Measurements from ENCODE around the gene NKX6-2.

The NKX6-2 gene

DNA sequence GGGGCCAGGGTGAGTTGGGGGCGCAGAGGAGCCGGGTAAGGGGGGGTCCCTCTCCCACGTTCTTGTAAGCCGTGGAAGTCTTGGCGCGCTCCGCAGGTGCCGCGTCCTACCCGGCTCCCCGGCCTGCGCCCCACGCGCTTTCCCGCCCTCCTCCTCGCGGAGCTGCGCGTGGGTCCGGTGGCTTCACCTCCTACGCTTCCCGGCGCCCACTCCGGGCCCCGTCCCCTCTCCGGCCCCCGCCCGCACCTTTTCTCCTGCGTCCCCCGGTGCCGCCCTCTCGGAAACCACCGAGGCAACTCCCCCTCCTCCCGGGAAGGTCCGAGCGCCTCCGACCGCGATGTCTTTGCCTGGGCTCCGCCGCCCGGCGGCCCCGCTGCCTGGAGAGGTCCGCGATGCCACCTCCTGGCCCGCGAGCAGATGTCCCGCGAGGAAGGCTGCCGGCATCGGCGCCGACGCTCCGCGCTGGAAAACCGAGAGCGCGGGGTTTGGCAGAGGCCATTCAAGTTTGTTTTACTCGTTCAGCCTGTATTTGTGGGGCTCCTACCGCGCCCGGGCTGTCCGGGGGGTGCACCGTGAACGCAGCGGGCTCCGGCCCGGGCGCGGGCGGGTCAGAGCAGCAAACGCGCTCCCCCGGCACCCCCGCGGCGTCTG lies 2.4 kb upstream of the NKX6-2 start:
- TF ChIP-seq POLR2A (IDR thresholded peaks at IDR 0.05; ENCODE audit: extremely low read depth, insufficient read length) (no peak), MYC (IDR thresholded peaks at IDR 0.05; ENCODE audit: low read depth, low read length) (no peak)
- TF ChIP-seq, protein P1, sequence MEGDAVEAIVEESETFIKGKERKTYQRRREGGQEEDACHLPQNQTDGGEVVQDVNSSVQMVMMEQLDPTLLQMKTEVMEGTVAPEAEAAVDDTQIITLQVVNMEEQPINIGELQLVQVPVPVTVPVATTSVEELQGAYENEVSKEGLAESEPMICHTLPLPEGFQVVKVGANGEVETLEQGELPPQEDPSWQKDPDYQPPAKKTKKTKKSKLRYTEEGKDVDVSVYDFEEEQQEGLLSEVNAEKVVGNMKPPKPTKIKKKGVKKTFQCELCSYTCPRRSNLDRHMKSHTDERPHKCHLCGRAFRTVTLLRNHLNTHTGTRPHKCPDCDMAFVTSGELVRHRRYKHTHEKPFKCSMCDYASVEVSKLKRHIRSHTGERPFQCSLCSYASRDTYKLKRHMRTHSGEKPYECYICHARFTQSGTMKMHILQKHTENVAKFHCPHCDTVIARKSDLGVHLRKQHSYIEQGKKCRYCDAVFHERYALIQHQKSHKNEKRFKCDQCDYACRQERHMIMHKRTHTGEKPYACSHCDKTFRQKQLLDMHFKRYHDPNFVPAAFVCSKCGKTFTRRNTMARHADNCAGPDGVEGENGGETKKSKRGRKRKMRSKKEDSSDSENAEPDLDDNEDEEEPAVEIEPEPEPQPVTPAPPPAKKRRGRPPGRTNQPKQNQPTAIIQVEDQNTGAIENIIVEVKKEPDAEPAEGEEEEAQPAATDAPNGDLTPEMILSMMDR (IDR thresholded peaks at IDR 0.05; ENCODE audit: low read depth, low read length) = no peak
- TF ChIP-seq, protein P2, sequence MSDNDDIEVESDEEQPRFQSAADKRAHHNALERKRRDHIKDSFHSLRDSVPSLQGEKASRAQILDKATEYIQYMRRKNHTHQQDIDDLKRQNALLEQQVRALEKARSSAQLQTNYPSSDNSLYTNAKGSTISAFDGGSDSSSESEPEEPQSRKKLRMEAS (IDR thresholded peaks at IDR 0.05; ENCODE audit: low read depth, low read length) = no peak
- DNase-seq (ENCODE audit: low read depth) = no peak
- no peak overlapping the region for H3K4me3 ChIP-seq (ENCODE audit: low read depth, low read length)

DNA sequence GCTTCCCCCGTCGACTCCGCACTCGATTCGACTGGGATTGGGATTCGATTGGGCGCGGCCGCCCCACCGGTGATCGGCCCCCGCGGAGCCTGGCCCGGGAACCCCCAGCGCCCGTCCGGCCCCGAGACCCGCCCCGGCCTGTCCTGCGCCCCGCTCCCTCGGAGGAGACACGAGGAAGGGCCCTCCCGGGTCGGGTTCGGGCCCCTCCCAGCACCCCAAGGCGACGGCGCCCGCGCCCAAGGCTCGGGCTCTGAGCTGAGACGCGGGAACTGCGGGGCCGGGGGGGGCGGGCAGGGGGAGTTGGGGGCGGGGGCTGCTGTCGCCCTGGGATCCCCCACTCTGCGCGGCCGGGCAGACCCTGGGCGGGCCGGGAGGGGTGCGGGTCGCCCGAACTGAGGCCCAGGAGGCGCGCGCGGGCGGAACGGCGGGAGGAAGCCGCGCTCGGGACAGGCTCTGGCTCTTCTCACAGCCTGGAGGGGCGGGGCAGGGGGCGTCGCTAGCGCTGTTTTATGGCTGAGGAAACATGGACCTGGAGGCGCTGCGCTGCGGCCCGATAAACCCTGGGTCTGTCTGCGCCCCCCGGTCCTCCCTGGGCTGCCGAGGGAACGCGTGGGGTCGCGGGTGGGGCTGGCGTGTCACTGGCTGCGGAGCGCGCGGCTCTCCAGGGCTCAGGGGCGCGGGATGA lies 1.7 kb upstream of the NKX6-2 start:
- no peak for TF ChIP-seq POLR2A (IDR thresholded peaks at IDR 0.05; ENCODE audit: extremely low read depth, insufficient read length)
- TF ChIP-seq MYC (IDR thresholded peaks at IDR 0.05; ENCODE audit: low read depth, low read length) = no peak
- TF ChIP-seq, protein P2 (IDR thresholded peaks at IDR 0.05; ENCODE audit: low read depth, low read length) = no peak
- TF ChIP-seq, protein P1 (IDR thresholded peaks at IDR 0.05; ENCODE audit: low read depth, low read length) = no peak

DNA sequence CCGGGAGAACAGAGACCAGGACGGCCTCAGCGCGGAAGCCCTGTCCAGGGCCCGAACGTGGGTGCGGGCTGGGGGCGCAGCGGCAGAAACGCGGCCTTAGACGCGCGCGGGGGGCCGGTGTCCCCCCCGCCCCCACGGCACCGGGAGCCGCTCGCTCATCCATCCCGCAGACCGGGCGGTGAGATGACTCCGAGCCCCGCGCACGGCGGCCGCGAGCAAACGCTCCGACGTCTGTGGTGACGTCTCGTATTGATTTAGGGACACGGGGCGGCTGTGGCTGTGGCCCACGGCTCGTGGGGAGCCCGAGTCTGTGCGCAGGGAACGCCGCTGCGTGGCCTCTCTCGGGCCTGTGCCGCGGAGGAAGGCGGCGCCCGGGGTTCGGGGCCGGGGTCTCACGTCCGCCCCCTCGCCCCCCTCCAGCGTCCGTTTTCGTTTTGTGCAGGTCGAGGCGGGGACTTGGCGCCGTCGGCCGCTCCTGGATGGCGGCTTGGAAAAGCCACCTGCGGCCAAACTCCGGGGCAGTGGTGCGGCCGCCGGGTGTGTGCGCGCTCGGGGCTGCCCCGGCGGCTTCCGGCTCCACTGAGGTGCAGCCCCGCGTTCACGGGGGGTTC lies 1.0 kb upstream of the NKX6-2 start:
- no peak for DNase-seq (ENCODE audit: low read depth)
- H3K4me3 ChIP-seq (ENCODE audit: low read depth, low read length) = no peak overlapping the region
- TF ChIP-seq, protein P2 (IDR thresholded peaks at IDR 0.05; ENCODE audit: low read depth, low read length) = no peak
- no peak for TF ChIP-seq MYC (IDR thresholded peaks at IDR 0.05; ENCODE audit: low read depth, low read length)
- TF ChIP-seq, protein P1 (IDR thresholded peaks at IDR 0.05; ENCODE audit: low read depth, low read length) = no peak

More for the DNA sequence above, 1.7 kb upstream of the NKX6-2 start:
- DNase-seq (ENCODE audit: low read depth) = no peak
- no peak overlapping the region for H3K4me3 ChIP-seq (ENCODE audit: low read depth, low read length)

DNA sequence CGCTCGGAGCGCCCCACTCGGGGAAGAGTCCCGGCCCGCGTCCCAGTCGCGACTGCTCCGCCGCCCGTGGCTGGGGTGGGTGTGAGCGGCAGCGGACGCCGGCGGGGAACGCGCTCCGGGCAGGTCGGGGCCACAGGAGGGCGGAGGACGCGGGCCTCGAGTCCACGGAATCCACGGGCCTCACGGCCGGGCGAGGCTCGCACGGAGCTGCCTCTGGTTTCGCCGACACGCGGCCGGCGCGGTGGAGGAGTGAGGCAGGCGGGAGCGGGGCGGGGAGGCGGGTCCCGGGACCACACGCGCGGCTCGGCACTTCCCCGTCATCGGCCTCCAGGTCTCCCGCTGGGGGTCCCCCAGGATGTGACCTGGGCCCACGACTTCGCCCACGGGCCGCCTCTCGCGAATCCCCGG lies 533 bp upstream of the NKX6-2 start:
- TF ChIP-seq MYC (IDR thresholded peaks at IDR 0.05; ENCODE audit: low read depth, low read length) = no peak
- TF ChIP-seq, protein P1 (IDR thresholded peaks at IDR 0.05; ENCODE audit: low read depth, low read length) = no peak
- no peak for TF ChIP-seq POLR2A (IDR thresholded peaks at IDR 0.05; ENCODE audit: extremely low read depth, insufficient read length)
- TF ChIP-seq, protein P2 (IDR thresholded peaks at IDR 0.05; ENCODE audit: low read depth, low read length) = no peak
- DNase-seq (ENCODE audit: low read depth) = no peak
- no peak overlapping the region for H3K4me3 ChIP-seq (ENCODE audit: low read depth, low read length)

DNA sequence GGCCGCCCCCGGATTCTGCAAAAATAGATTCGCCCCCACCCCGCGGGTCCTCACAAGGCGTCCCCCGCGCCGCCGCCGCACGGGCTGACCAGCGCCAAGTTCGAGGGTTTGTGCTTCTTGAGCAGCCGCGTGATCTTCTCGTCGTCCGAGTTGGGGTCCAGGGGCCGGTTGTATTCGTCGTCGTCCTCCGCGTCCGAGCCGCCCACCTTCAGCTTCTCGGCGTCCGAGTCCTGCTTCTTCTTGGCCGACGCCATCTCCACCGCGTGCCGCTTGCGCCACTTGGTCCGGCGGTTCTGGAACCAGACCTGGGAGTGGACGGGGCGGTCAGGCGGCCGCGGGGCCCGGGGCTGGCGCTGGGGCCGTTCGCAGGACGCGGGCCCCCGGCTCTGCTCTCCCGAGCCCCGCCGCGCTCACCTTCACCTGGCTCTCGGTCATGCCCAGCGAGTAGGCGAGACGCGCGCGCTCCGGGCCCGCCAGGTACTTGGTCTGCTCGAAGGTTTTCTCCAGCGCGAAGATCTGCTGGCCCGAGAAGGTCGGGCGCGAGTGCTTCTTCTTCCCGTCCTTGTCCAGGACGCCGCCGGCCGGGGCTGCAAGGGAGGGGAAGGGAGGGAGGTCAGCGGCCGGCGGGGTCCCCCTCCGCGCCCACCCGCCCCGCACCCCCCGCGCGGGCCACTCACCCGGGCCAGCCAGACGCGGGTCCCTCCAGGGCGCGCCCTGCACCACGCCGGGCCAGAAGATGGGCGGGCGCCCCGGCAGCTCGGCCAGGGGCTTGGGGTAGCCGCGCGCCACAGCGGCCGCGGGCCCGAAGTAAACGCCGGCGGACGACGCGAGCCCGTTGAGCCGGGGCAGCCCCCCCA lies 853 bp downstream of the NKX6-2 start:
- DNase-seq (ENCODE audit: low read depth) = no peak
- TF ChIP-seq, protein P2 (IDR thresholded peaks at IDR 0.05; ENCODE audit: low read depth, low read length) = no peak
- no peak for TF ChIP-seq MYC (IDR thresholded peaks at IDR 0.05; ENCODE audit: low read depth, low read length)
- TF ChIP-seq, protein P1 (IDR thresholded peaks at IDR 0.05; ENCODE audit: low read depth, low read length) = no peak
- no peak for TF ChIP-seq POLR2A (IDR thresholded peaks at IDR 0.05; ENCODE audit: extremely low read depth, insufficient read length)
- H3K4me3 ChIP-seq (ENCODE audit: low read depth, low read length) = no peak overlapping the region
